ENCODE results near the gene CCDC187. TPM values are rescaled to one million over a fixed set of nuclear protein-coding genes. Genes with fewer than 3 reads are reported as not detected.
A peak's percentile ranks its signal among the peaks of the same experiment; 100 is the strongest.

CCDC187 gene
- total and polyA plus RNA-seq, 2 of the 4 experiments (the other 2 are of a cell fraction) = not detected

GRCh38 chr9:136351252-136351800, 47.4 kb upstream of the CCDC187 start:
- peak overlapping the region; percentile 23 for H2AFZ ChIP-seq (replicated peaks; ENCODE audit: low read length, poor library complexity)
- WGBS, 2 experiments (ENCODE audit: extremely low coverage in 2 of 2, insufficient read length in 1 of 2) = 87% methylated on average over 10 of the region's 11 CpGs; no CpG with 5 or more reads in 1 of the 2 experiments
- in situ Hi-C loops (cut with MboI; ENCODE audit: low sequenced_read_pairs) = no loop called here
- peaks cover 3% of the 10 kb centered on the region; the same call in 1 of the 2 replicates for H3K9me1 ChIP-seq (ENCODE audit: insufficient read depth, low read length)
- peaks cover 46% of the 10 kb centered on the region for H4K20me1 ChIP-seq (ENCODE audit: insufficient read depth, low read length)
- H3K4me2 ChIP-seq (ENCODE audit: low read depth, low read length) = no peak overlapping the region
- intact Hi-C loops (cut with micrococcal nuclease) = no loop called here
- ATAC-seq (ENCODE audit: low read depth) (no peak), DNase-seq (no peak)
- H4K8ac ChIP-seq (ENCODE audit: low read depth in 2 of 2, low read length in 2 of 2) = no peak overlapping the region
- TF ChIP-seq USF2 (IDR thresholded peaks at IDR 0.05; ENCODE audit: low read depth, low read length) (no peak), MXI1 (IDR thresholded peaks at IDR 0.05; ENCODE audit: borderline replicate concordance, low read depth, low read length) (no peak), CTCF (conservative IDR thresholded peaks at IDR 0.05; ENCODE audit: low read depth, low read length) (no peak), RAD21 (IDR thresholded peaks at IDR 0.05; ENCODE audit: low read length) (no peak), NFE2L2 (IDR thresholded peaks at IDR 0.05; ENCODE audit: low read depth, low read length) (no peak), BHLHE40 (IDR thresholded peaks at IDR 0.05; ENCODE audit: low read depth, low read length) (no peak), CHD1 (IDR thresholded peaks at IDR 0.05; ENCODE audit: low read depth, low read length) (no peak), RCOR1 (IDR thresholded peaks at IDR 0.05; ENCODE audit: insufficient replicate concordance, low read length) (no peak), SMC3 (IDR thresholded peaks at IDR 0.05; ENCODE audit: low read depth, low read length) (no peak), RFX5 (IDR thresholded peaks at IDR 0.05; ENCODE audit: low read depth, low read length) (no peak), MAZ (IDR thresholded peaks at IDR 0.05; ENCODE audit: borderline replicate concordance, low read depth, low read length) (no peak), POLR2A (IDR thresholded peaks at IDR 0.05; ENCODE audit: low read depth, low read length) (no peak), CEBPB (IDR thresholded peaks at IDR 0.05; ENCODE audit: low read depth, low read length) (no peak), FOS (IDR thresholded peaks at IDR 0.05; ENCODE audit: low read depth, low read length) (no peak), MAFK (IDR thresholded peaks at IDR 0.05; ENCODE audit: low read depth, low read length) (no peak)
- TF ChIP-seq, protein P1, sequence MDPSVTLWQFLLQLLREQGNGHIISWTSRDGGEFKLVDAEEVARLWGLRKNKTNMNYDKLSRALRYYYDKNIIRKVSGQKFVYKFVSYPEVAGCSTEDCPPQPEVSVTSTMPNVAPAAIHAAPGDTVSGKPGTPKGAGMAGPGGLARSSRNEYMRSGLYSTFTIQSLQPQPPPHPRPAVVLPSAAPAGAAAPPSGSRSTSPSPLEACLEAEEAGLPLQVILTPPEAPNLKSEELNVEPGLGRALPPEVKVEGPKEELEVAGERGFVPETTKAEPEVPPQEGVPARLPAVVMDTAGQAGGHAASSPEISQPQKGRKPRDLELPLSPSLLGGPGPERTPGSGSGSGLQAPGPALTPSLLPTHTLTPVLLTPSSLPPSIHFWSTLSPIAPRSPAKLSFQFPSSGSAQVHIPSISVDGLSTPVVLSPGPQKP (IDR thresholded peaks at IDR 0.05; ENCODE audit: borderline replicate concordance, low read depth, low read length) = no peak
- BruUV-seq (replicated peaks) = no TSS peak
- no peak overlapping the region for H2BK20ac ChIP-seq (ENCODE audit: low read depth, low read length)
- H3K27ac ChIP-seq (ENCODE audit: insufficient read depth, low read length) = no peak overlapping the region
- H3K18ac ChIP-seq (ENCODE audit: low read depth, low read length) = no peak overlapping the region
- peaks cover 23% of the 10 kb centered on the region for H3K4me1 ChIP-seq (ENCODE audit: control insufficient read depth, insufficient read depth, low read length)
- no peak overlapping the region for H2BK120ac ChIP-seq (ENCODE audit: low read depth, low read length)
- H3K36me3 ChIP-seq (ENCODE audit: control insufficient read depth, insufficient read depth, low read length) = peaks cover 70% of the 10 kb centered on the region
- H3K79me1 ChIP-seq (ENCODE audit: low read depth in 1 of 2, low read length in 2 of 2) = peaks cover 3 to 44% of the 10 kb centered on the region in 2 experiments; a peak in 2 of 4 replicates
- H3K9me3 ChIP-seq (ENCODE audit: control insufficient read depth, insufficient read depth, low read length) = no peaks in the 10 kb centered on the region
- H3K4me3 ChIP-seq (ENCODE audit: insufficient read depth, low read depth, low read length) = no peak overlapping the region
- no peak overlapping the region for H3K9ac ChIP-seq (ENCODE audit: low read depth, low read length)
- no peak overlapping the region for H2AK5ac ChIP-seq (ENCODE audit: low read depth, low read length)
- CTCF ChIA-PET = no interaction called here
- no peak overlapping the region for H3K56ac ChIP-seq (ENCODE audit: extremely low read depth, insufficient read depth, low read length)
- no peak overlapping the region for H3K4ac ChIP-seq (ENCODE audit: low read depth, low read length)
- no peaks in the 10 kb centered on the region for H3K27me3 ChIP-seq (ENCODE audit: control insufficient read depth, insufficient read depth, low read length)
- dilution Hi-C loops (cut with HindIII; ENCODE audit: low sequenced_read_pairs, unreplicated experiment) = no loop called here
- POLR2A ChIA-PET (ENCODE audit: unreplicated experiment) = no interaction called here
- no peak overlapping the region for H2BK15ac ChIP-seq (ENCODE audit: low read depth, low read length)
- H3K23ac ChIP-seq (ENCODE audit: low read depth, low read length) = no peak overlapping the region
- H4K91ac ChIP-seq (ENCODE audit: insufficient read depth, low read depth, low read length) = no peak overlapping the region
- H3K14ac ChIP-seq (replicated peaks; ENCODE audit: low read depth, low read length) = no peak overlapping the region
- no peak overlapping the region for H4K5ac ChIP-seq (ENCODE audit: low read depth, low read length)
- H2BK5ac ChIP-seq (ENCODE audit: low read depth, low read length, poor library complexity, severe bottlenecking) = no peak overlapping the region
- H2AK9ac ChIP-seq (replicated peaks; ENCODE audit: low read depth, low read length, poor library complexity) = peak overlapping the region; percentile 78
